ENCODE data around the gene ZBTB33.

ZBTB33 gene

DNA sequence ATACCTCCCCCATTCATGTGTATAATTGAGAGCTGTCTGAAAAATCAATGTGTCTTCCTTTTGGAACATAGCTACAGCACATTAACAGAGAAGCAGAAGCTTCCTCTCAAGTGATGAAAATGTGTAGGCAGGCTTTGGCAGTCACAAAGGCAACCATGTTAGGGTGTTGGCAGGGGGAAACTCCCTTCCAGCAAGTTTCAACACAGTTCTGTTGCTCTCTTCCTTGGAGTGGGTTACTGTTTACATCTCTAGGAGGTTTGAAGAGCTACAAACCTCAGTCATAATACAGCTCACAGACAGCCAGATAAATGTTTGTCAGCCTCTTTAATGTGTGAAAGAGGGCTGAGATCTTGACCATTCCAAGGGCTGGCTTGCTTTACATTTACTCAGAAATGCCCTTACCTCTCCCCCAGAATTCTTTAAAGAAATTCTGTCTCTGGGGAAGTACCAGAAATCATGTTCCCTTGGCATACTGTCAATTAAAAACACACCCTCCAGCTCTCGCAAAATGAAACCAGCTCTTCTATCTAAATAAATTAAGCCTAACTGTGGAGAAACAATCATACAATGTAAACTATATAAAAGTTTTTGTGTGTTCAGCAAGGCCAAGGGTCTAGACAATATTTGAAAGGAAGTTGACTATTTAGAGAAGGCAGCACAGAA is 18.9 kb downstream of the ZBTB33 start:
- DNase-seq = no peak

DNA sequence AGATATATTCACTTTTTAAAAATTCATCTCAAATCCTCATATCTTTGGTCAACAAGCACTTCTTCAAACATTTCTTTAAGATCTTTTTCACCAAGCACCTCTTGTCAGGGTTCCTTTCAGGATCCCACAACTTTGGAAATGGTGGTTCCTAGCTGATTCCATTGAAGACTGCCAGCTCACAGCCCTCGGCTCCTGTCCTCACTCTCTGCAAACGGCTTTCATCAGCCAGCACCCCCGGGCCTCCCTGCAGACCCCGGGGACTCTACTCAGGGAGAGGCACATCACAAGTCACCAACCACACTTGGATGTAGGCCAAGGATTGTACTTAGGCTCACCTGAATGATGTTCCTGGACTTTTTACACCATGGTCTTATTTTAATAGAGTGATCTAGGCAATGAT is 20.0 kb downstream of the ZBTB33 start:
- no peak for DNase-seq

DNA sequence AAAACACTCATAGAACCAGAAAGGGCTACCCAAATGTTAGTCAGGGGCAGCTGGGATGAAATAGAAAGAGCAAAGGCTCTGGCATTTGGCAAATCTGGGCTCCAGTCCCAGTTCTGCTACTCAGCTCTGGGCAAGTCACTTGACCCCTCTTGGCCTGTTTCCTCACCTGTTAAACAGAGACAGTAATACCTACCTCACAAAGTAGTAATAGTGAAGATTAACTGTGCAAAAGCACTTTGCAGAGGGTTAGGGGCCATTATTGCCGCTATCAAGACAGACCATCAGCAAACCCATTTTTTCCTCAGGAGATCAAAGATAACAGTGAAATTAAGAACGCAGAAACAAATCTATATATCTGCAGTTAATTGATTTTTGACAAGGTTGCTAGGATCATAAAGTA is 20.6 kb downstream of the ZBTB33 start:
- DNase-seq = no peak

DNA sequence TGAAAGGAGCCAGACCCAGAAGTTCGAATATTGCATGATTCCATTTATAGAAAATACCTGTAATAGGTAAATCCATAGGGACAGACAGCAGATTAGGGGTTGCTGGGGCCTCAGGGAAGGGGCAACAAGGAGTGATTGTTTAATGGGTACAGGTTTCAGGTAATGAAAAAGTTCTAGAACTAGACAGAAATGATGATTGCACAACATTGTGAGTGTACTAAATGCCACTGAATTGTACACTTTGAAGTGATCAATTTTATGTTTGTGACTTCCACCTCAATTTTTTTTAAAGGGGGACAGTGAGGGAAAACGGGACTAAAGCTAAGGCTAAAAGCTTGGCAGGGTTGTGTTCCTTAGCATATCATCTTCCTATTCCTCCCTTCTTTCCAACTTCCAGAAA is 23.5 kb downstream of the ZBTB33 start:
- DNase-seq = no peak

DNA sequence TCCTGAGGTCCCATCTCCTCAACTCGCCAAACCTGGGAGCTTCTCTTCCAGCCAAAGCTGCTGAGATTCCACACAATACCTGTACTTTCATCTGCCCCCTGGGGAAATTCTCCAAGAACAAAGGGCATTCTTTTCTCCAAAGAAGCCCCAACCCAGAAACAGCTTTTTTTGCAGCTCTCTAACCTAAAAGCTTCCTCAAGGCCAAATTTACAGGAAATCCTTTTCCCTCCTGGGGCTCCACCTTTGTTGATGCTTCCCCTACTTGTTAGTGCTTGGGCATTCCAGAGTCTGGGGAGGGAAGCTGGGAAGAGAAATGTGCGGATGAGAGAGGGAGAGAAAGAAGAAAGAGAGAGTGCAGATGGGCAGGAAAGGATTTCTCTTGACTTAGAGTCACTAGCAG is 24.3 kb downstream of the ZBTB33 start:
- no peak for DNase-seq

DNA sequence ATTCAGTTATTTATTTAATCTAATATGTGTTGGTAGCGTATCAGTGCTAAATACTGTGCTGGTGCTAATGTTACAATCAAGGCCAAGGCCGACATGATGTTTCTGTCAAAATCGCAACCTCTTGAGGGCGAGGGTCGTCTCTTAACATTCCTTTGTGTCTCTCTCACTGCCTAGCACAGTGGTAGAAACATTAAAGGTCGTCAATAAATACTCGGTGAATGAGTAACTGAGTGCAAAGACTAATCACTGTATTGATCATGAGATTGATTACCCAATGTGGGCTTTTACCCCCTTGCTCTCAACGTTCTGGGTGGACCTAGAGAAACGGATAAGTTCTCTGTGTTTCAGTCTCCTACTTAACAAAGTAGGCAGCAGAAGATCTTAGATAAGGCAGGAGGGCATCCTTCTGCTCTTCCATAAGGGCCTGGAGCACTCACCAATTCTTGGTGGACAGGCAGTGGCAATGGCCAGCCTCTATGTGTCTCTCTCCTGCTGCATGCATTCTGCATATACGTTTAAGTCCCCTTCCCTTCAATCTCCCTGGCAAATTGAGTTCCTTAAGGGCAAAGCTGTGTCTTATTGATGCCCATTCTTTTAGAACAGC is 30.5 kb downstream of the ZBTB33 start:
- DNase-seq = no peak

DNA sequence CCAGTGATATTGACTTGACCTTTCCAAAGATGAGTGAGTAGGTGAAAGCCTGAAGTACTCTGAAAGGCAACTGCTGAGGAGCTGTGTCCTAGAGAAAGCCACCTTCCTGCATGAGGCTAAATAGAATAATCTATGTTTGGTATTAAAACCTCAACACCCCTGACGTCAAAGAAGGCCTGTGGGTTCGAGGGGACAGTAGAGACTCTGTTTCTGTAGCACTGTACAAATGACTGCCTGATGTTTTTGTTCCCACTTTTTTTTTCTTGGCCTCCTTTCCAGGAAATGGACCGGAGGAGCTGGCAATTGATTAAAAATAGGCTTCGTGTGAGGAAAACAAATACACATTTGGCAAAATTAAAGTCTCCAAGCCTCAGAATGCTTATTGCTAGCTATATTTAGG is 31.1 kb downstream of the ZBTB33 start:
- no peak for DNase-seq

DNA sequence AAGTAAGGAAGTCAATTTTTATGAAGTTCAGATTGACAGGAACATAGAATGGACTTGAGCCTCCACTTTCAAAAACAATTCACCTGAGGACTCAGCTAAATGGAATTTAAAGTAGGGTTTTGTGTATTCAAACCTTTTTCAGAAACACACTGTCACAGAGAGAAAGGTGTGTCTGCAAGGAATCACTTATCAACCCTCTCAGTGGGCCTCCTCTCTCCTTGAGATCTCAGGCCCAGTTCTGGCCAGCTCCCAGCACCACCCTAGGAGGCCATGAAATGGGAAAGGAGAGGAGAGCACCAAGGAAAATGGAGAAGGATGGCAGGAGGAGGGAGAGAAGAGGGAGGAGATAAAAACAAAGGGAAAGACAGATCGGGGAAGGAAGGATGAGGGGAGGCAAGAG is 32.1 kb downstream of the ZBTB33 start:
- no peak for DNase-seq

DNA sequence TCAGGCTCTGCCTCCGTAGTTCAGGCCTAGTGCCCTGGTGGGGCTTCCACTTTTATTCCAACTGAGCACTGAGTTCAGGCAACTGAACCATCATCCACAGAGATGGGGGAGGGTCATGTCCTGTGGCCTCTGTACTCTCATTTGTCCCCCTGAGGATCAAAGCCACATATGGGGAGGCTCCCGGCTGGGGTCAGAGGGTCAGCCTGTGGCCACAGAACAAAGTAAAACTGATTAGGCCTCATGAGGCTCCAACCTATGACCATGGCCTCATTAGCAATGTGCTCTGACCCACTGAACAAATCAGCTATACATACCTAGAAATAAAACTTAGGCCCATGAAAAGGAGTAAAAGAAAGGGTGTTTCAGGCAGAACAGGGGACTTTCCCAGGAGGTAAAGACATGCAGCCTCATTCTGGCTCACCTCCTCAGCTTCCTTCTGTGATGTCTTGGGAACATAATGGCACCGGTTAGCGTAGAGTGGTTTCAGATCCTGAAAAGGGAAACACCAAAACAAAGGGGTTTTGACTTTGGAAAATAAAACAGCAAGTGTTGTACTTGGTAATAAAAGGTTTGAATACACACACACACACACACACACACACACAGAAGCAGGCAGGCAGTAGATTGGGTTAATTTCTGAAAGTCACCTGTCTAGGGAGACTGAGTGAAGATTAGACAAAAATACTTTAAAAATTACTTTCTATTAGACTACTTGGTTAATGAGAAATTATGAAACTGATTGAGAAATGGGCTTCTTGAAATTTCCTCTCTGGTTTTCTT is 36.3 kb downstream of the ZBTB33 start:
- no peak for DNase-seq

DNA sequence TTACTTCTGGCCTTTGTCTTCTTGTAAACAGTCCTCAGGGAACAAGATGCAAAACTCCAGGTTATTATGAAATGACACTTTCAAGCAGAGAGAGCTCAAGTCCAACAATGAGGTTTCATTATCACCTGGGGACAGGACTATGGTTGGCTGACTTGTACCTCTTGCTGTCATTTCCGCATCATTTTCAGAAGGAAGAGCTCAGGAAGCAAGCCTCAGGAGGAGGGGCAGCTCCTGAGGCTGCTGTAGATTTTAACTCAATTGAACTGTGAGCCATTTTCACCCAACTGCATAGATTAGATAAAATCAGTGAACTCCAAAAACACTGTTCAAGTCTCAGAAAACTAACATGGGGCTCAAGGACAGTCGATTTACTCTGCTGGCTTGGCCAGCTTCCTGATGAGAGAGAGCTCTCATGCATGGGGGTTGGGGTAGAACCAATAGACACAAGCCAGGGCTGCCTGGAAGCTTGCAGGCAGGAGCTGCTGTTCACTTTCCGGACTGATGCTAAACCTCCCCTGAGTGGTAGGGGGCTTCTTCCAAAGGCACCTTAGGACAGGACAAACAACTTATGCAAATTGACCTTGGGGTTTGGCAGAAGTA is 37.0 kb downstream of the ZBTB33 start:
- no peak for DNase-seq

DNA sequence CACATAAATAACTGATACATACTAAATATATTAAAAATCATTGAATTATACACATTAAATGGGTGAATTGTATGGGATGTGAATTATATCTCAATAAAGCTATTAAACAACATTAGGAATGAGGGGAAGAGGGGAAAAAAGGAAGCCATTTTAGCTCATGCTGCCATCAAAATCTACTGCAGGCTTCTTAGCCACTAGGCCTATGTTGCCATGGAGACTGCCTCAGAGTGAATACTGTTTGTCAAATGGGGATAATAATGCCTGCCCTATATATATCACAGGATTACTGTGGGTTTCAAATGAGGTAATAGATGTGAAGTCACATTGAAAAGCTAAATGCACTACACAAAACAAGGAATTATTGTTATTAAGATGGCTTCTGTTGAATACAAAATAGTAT is 39.5 kb downstream of the ZBTB33 start:
- DNase-seq = no peak

DNA sequence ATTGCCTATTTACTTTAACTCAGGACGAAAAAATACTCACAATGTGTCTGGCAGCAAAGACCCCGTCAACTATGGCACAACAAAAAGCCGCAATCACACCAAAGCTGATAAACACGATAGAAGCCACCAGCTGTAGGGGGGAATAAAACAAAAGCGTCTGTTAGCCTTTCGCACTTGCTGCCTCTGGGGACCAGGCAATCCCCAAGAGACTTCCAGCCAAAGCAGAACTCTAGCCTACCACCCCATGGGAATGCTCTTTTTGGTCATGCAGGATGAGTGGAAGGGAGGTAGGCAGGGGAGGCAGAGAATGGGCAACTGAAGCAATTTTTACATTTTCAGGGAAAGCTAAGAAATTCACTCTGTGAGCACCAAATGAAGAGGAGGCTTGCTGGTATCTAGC is 40.6 kb downstream of the ZBTB33 start:
- no peak for DNase-seq

DNA sequence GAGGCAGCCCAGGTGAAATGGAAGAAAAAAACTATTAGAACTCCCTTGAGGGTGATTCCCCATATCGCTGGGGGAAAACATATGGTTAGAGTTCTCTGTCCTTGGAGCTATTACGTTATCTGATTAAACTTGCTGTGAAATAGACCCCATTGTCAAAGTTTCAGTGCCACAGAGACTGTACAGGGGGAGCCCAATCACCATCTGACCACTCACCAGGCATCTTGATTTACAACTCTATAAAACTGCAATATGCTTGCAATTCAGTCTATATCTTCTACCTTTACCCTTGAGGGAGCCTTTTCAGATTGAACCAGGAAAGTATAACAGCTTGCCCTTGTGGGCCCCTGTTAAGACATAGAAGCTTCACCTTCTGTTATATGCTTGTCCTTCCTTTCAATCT is 42.4 kb downstream of the ZBTB33 start:
- DNase-seq = no peak

DNA sequence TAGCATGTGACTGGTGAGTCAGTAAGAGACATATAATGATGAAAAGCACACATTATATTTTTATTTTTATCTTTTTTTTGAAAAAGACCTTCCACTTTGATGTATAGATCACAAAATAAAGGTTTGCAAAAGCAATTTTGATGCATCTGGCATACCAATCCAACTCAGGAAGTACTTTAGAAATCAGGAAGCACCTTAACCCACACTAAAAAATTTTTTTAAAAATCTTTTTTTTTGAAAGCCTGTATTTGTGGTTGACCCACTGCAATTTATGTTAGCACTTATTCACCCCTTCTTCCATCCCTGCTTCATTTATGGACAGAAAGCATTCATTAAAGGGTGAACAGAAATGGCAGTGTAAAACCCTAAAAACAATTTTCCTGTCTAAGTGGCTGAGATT is 44.0 kb downstream of the ZBTB33 start:
- no peak for DNase-seq

DNA sequence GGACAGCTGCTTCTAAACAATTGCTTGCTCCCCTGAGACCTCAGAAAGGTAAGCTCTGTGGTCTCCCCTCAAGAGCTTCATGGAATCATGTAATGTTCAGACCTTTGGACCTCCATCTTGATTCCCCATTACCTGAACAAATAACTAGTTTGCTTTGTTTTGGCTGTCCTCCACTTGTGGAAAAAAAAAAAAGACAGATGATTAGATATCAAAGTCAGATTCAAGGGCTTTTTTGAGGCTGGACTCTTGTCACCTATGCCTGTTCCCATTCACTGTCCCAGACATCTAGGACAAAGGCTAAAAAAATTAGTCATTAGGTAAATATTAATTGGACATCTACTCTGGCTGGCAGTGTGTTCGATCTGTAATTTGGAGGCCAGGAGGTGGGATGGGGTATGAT is 47.3 kb downstream of the ZBTB33 start:
- no peak for DNase-seq

DNA sequence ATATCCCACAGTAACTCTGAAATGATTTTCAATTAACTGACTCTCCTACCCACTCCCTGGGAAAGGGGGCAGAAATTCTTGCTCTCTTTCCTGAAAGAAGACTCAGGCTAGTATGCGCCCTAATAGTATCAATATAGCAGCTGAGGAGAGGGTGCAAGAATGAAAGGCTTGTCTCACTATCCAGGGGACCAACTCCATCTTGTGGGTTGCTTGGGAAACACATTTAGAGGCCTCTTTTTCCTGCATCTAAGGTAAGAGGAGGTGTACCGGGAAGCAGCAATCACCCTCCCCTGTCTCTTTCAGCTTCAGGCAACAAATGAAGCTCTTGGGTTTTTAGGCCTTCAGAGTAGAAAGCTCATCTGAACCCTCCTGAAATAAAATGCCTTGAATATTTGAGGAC is 49.3 kb downstream of the ZBTB33 start:
- DNase-seq = no peak

DNA sequence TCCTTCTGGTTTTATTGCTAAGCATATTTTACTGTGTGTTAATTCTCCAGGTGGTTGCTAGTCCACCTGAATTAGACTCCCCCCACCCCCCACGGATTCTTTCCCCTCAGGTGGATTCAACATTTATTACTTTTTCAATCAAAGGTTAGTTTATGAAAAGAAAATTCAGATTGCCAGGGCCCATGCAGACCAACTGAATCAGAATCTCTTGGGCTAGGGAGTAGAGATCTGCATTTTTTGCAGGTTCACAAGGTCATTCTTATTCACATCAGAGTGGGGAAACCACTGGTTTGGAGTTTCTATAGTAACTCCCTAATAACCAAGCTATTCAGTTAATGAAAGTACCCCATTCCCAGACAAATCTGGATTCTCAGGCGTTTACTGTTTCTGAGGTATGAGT is 50.9 kb downstream of the ZBTB33 start:
- no peak for DNase-seq

DNA sequence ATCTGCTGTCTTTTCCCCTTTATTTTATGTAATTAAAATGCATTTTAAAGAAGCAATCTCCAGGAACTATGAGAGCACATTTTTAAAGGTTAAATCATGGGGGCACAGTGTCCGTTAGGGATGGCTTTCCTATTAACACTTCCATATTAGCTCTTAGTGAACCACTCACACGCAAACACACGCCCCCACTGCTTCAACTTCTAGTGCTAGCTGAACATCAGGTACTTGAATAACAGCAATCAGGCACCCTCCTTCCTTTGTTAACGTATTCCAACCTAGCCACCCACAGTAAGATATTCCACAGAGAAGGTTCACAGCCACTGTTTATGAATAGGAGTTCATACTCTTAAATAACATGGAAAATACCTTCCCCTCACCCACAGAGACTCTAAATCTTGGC is 51.3 kb downstream of the ZBTB33 start:
- no peak for DNase-seq

DNA sequence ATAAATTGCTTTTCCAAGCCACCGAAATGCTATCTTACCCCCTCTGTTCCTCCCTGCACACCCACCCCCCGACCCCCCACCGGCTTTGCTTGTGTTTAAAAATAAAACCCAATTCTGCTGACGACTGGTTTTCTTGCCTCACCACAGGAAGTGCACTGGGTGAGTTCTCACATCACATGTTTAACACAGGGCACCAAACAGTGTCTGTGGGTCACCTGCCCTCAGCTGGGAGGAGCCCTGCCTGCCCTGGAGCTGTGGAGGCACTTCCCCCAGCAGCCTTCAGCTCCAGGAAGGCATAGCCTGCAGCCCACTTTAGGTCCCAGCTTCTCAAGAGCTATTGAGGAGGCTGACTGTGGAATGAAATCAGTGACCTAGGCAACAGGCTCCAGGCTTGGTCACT is 51.8 kb downstream of the ZBTB33 start:
- DNase-seq = no peak

DNA sequence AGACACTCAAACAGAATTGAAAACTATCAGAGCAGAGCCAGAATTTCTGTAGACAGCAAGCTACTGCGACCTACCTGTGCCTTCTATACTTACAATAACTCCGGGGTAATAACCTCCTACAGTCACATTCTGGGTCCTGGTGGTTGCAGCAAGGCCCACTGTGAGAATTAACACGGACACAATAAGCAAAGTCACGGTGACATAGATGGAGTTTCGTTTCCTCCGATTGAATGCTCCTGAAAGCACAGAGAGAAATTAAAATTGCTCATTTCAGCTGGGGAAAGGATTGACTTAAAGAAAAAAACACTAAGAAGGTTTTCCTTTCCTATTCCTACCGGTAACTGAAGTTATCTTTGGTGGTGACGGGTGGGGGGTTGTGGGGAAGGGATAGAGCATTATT is 53.6 kb downstream of the ZBTB33 start:
- DNase-seq = no peak

DNA sequence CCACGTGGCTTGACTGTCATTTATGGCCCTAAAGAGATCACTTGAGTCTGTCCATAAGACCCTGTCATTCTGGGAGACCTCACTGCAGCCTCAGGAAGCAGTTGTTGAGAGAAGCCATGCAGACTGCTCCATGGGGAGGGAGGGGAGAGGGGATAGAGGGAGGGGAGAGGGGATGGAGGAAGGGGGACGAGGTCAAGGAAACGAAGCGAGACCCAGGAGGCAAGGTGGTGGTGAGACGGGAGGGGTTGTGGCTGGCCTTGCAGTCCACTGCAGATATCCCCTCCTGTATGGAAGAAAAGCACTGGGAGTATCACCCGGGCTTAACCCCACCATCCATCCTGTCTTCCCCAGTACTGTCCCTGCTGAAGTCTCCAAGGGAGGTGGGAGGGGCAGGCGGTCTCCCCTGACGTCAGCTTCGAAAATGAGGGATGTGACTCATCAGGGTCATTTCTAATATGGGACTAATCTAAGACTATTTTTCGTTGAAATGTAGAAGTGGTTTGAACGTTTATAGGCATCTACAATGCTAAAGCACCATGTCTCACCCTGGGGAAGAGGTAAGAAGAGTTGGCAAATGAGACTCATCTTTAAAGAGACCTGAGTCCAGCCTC is 55.0 kb downstream of the ZBTB33 start:
- DNase-seq = no peak

DNA sequence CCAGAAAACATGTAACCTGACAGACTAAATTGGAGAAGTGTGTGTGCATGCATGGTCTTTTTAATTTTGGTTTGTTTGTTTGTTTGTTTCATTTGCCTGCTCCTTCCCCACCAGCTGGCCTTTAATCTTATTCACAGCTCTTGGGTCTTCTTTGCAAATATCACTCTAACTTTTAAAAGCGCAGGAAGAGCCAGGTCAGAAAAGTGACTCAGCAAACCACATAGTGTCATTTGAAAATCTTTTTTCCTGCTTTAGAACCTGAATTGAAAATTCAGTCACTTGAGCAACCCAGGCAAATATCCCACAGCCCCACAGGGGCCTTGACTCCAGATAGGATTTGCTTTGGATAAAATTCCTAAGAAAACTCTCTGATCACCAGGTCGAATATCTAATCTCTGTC is 56.0 kb downstream of the ZBTB33 start:
- no peak for DNase-seq

Data from NCI-H2029 (cell line).